Islet of Langerhans (tissue), 1 donor: ENCODE measurements around the gene PRKCQ.
"Not testable (repeated sequence)": the region's sequence is repeated elsewhere in the genome, so short reads cannot be mapped to it uniquely, and the experiment has no call there.

Experiments
- FAIRE-seq: peaks from one replicate; lab custom pipeline; 2011; peaks lifted over from hg19 to GRCh38; lab: Jason Lieb, UNC

PRKCQ gene

DNA sequence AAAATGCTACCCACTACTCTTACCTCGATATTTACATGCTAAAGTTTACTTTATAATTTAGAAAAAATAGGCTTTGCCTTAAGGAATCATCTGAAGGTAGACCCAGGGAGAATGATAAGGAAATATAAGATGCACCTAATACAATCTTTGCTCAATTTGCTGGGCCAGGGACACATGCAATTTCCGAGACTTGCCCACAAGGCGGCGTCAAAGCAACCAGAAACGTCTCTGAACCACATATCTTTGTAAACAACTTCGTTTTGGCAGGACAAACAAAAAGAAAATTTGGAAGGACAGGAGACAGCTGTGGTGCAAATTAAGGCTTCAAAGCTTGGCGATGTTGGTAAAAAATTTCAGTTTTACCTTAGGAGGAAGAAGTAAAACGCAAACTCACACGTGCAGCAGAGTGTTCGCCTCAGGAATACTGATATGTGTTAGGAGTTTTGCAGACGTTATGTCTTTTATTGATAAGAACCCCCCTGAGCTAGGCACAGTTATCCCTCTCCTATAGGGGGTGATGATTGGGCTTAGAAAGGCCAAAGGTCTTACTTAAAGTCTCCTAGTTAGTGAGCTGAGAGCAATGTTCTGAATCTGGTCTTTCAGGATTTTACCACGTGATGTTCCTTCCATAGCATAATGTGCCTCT lies 134.3 kb downstream of the PRKCQ start:
- no peak for FAIRE-seq

GRCh38 chr10:6439875-6440274 lies 140.2 kb downstream of the PRKCQ start:
- not testable (repeated sequence) for FAIRE-seq

DNA sequence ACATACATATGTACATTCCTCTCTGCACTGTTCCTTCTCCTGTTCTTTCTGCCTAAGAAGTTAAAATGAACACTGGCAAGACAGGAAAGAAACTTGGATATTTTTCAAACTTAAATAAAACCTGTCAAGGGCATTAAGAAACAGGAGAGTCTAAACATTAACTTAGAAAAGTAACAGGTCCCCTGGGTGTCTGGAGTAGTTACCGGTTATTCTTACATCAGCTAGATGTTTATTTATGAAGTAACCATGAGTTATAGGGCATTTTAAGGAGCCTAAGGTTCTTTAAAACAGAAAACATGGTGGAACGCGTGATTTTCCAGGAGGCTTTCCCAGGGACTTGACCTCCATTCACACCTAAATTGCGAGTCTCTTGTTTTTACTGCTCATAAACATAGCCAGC lies 148.2 kb downstream of the PRKCQ start:
- no peak for FAIRE-seq

DNA sequence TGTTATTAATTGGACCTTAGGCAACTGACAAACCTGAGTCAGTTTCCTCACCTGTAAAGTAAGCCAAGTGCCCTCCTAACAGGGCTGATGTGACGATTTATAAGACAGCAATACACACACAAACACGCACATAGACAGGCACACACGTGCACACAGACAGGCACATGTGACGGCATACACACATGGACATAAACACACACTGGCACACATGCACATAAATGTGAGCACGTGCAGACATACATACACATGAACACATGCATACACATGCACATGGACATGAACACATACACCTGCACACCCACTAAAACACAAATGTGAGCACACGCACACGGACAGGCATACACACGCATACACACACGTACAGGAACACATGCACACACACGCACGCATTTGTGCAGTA lies 148.9 kb downstream of the PRKCQ start:
- FAIRE-seq: no peak

DNA sequence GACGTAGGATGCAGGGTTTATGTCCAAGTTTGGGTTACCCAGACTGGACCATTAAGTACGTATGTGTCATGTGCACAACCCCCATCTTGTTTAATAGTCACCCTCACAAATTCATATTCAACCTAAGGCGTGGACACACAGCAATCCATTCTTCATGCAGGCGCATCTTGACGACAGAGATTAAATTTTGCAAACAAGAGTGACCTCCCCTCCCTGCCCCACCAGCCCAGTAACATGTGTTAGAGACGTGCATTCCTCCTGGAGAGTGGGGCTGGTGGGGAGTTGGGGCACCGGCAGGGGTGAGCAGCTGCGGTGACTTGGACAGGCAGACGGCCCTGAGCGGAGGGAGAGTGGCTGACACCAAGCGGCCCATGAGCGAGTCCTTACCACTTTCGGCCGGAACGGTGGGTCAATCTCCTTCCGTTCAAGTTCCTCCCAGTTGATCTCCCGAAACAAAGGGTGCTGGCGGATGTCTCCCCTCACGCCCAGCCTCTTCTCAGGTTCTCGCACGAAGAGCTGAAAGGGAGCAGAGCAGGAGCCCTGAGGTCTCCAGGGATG lies 149.6 kb downstream of the PRKCQ start:
- no peak for FAIRE-seq

DNA sequence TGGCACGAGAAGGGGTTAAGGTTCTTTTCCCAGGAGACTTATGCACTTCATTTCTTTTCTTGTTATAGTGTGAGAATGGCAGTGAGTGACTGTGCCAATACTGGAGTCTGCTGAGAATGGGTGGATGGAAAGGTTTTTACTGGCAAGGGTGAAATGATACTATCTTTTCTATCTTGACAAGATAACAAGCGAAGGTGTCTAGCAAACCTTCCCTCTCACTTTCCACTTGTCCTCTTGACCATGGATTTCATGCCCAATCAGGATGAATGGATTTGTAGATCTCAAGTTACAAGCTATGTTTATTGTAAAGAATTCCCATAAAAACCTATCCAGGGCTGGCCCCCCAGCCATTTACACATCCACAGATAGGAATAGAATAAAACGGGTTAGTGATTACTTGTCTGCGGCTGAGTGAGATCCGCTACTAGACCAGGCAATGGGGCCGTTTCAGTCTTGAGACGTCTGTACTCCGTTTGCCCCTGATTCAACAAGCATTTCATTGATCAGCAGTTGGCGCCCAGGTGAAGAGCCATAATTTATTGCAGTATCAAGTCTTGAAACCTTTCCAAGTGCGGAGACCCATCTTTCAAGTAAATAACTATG lies 152.6 kb downstream of the PRKCQ start:
- FAIRE-seq: no peak

- FAIRE-seq: no peak
Measured at GRCh38 chr10:6426317-6426716, 153.8 kb downstream of the PRKCQ start.

- FAIRE-seq: no peak
Measured at GRCh38 chr10:6423413-6424170, 156.5 kb downstream of the PRKCQ start.

DNA sequence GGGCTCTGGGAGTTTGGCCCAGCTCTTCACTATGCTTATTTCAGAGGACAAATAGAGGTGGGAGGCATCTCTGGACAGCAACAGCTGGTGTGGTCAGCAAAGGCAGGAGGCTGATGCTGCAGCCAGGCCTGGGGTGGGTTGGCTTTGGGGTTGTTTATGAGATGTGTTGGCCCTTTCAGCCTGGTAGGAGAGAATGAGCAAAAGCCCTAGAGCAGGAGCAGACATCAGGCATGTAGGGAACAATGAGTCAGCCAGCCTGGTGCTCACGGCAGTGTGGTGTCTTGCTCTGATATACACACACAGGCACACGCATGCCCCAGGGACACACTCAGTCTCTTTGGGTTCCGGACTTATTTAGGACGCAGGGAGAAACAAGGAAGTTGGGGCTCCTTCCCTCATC lies 157.1 kb downstream of the PRKCQ start:
- no peak for FAIRE-seq

GRCh38 chr10:6418613-6419216 lies 161.4 kb downstream of the PRKCQ start:
- no peak for FAIRE-seq

DNA sequence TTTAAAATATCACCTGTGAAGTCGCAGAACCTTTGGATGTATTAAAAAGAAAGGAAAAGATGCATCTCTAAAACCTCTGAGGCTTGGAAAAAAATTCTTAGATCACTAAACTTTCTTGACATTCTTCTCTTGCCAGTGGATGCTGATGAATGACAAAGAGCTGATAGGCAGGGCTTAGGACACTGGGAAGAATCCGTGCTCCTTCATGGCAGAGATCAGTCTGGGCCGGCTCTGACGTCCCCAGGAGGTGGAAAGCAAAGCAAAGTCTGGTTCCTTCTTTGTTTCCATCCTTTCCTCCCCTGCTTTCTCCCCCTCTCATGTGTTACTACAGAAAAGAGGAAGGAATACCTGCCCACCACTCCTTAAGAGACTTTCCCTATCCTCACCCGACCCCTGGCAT lies 161.9 kb downstream of the PRKCQ start:
- no peak for FAIRE-seq

DNA sequence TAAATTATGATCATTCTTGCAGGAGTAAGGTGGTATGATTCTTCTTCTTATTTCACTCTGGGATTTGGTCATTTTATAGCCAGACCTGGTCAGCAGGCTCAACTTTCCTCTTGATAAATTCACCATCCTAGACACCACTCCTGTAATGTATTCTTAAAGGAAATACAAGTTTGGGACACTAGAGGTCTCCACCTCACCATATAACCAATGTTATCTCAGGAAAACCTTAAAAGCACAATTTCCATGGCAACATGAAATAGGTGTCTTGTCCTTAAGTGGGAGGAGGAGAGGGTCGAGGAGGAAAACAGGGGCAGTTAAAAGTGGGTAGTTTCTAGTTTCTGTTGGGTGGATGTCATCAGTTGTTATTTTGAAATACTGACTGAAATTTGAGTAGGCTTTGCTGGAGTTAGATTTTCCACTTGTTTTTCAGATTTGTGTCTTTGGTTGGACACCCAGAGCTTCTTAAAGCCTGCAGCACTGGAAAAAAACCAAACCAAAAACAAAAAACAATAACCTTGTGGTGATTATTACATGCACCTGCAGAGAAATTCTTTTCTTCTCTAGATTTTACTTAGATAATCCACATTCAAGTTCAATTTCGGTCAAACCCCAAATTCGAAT lies 163.1 kb downstream of the PRKCQ start:
- peak; percentile 96 for FAIRE-seq

- no peak for FAIRE-seq
Measured at GRCh38 chr10:6411436-6411835, 168.6 kb downstream of the PRKCQ start.

- FAIRE-seq: no peak
Measured at GRCh38 chr10:6410830-6411229, 169.2 kb downstream of the PRKCQ start.

DNA sequence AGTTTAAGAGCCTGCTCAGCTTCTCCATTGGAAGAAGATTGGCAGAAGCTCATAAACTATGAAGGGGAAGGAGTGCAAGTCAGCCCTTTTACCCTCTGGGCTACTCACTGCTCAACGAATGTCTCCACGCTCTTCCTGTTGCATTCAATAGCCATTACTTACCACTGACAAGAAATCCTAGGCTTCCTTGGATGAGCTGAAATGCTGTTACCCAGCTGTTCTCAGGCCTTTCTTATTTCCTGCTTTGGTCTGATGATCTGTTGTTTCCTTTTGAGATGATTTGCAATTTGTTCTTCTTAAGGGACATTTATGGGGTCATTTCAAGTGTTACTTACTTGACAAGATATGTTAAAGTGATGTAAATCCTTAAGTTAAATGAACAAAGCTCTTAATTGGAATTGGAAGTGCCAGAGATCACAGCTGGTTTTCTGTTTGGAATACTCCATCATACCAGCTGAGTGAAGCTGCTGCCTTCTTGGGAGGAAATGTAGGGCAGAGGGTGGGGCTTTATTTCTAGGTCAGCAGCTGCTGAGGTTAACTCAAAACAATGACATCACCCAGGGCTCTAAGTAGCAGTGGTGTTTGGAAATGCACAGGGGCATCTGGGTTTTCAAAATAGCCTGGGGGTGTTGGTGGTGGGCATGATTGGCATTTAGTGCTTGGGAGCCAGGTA lies 170.0 kb downstream of the PRKCQ start:
- FAIRE-seq: peak; percentile 66

DNA sequence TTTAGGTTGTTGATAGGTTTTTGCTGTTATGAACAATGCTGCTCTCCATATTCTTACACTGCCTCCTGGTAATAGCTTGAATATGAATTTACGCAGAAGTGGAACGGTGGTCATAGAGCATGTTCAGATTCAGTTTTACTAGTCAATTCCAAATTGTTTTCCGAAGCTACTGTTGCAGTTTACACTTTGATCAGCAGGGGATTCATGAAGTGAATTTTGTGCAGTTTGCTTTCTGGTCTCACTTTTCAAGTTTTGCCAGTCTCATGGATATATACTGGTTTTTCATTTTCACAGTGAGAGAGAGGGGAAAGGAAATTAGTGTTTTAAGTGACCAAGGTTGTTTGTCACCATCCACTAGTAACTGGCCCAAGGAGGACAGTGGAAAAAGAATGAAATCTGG lies 171.3 kb downstream of the PRKCQ start:
- FAIRE-seq: no peak

DNA sequence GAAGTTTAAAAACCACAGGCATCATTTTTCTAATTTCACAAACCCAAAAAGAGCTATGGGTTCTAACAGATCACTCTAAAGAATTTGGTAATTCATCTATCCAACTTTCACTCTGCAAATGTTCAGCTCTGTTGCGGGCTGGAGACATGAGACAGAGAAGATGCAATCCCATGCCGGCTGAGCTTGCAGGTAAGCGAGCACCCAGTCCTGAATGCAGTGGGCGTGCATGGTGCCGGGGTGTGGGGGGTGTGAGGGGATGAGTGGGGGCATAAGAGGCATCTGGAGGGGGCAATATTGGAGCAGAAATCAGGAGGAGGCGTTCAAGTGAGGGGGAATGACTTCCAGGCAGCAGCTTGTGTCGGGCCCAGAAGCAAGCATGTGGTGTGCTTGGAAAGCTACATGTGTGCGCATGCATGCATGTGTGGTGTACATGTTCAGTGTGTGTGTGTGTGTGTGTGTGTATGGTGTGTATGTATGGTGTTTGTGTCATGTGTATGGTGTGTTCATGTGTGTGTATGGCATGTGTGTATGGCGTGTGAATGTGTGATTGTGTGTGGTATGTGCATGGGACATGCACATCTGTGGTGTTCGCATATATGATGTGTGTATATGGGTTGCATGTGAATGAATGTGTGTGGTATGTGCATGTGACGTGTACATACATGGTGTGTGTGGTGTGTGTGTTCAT lies 172.9 kb downstream of the PRKCQ start:
- FAIRE-seq: no peak

GRCh38 chr10:6406220-6407033 lies 173.6 kb downstream of the PRKCQ start:
- no peak for FAIRE-seq

- no peak for FAIRE-seq
Measured at GRCh38 chr10:6405713-6406112, 174.4 kb downstream of the PRKCQ start.
